WI38 (cell line): ENCODE data around the gene SKP2.

Experiments used
- H3K4me3 ChIP-seq: 2 replicates; pipeline ENCODE4 v1.5.1; 2011; ENCODE audit warnings: low read depth, mild to moderate bottlenecking, control low read depth, low read length
- CTCF ChIP-seq: IDR thresholded peaks from 2 replicates; pipeline ENCODE4 v1.5.1; 2012; ENCODE audit warnings: low read depth, mild to moderate bottlenecking, control low read depth, low read length

SKP2 gene

GRCh38 chr5:36217567-36217966 is 65.7 kb downstream of the SKP2 start:
- no peak for TF ChIP-seq CTCF
- no peak overlapping the region for H3K4me3 ChIP-seq

- H3K4me3 ChIP-seq: no peak overlapping the region
- TF ChIP-seq CTCF: no peak
These were observed 66.1 kb downstream of the SKP2 start for GRCh38 chr5:36217988-36218387.

GRCh38 chr5:36222620-36223019 is 70.7 kb downstream of the SKP2 start:
- no peak for TF ChIP-seq CTCF
- no peak overlapping the region for H3K4me3 ChIP-seq

GRCh38 chr5:36227046-36227445 is 75.1 kb downstream of the SKP2 start:
- no peak overlapping the region for H3K4me3 ChIP-seq
- no peak for TF ChIP-seq CTCF

GRCh38 chr5:36228505-36228904 is 76.6 kb downstream of the SKP2 start:
- no peak for TF ChIP-seq CTCF
- H3K4me3 ChIP-seq: no peak overlapping the region

GRCh38 chr5:36230151-36230790 is 78.4 kb downstream of the SKP2 start:
- H3K4me3 ChIP-seq: no peak overlapping the region
- no peak for TF ChIP-seq CTCF

- H3K4me3 ChIP-seq: no peak overlapping the region
- TF ChIP-seq CTCF: no peak
These were observed 80.6 kb downstream of the SKP2 start for GRCh38 chr5:36232533-36232932.
